Keratinocyte (primary cell): ENCODE data around the gene LCTL.
A peak's percentile ranks its signal among the peaks of the same experiment; 100 is the strongest.

ENCODE experiments used
- CTCF ChIP-seq, 3 experiments: IDR thresholded peaks in 1 of 3; conservative IDR thresholded peaks in 1 of 3; optimal IDR thresholded peaks in 1 of 3; 2 replicates in 2 of 3; 3 replicates in 1 of 3; pipeline versions ENCODE3 to v1.5.1; 2011; ENCODE audit warnings: low read length in 3 of 3, mild to moderate bottlenecking in 3 of 3, moderate library complexity in 2 of 3, control low read depth in 1 of 3, inconsistent platforms in 1 of 3; ENCODE audit not compliant: insufficient read depth in 2 of 3; ENCODE audit errors: extremely low read depth in 1 of 3
- EZH2 ChIP-seq: IDR thresholded peaks from one replicate; pipeline ENCODE4 v1.6.1; 2012; ENCODE audit warnings: inconsistent platforms, mild to moderate bottlenecking, low read length, moderate library complexity

GRCh38 chr15:66594344-66594743 lies 28.5 kb upstream of the LCTL start:
- TF ChIP-seq CTCF (optimal IDR thresholded peaks at IDR 0.05 in 1 of 3, IDR thresholded peaks at IDR 0.05 in 1 of 3, conservative IDR thresholded peaks at IDR 0.05 in 1 of 3; ENCODE audit: extremely low read depth in 1 of 3, insufficient read depth in 2 of 3, low read length in 3 of 3) (peak in 1 of 3 experiments; percentile 63), EZH2 (no peak)
